Adipose tissue (tissue), 3 donors: ENCODE data around the gene MYL5. TPM values are rescaled to one million over a fixed set of nuclear protein-coding genes. Genes with fewer than 3 reads are reported as not detected.
"Not testable (repeated sequence)": the region's sequence is repeated elsewhere in the genome, so short reads cannot be mapped to it uniquely, and the experiment has no call there.

ENCODE experiments used
- H3K27ac ChIP-seq: one replicate; pipeline ENCODE4 v1.5.1; 2013; ENCODE audit warnings: low read depth, low read length
- WGBS, 3 donors: extraction: QIAGEN DNeasy Blood & Tissue Kit; methylation state at CpG; one replicate each; pipeline ENCODE4 v1.1.7; 2013; 5-methylcytosine and 5-hydroxymethylcytosine counted together
- polyA plus RNA-seq, 3 donors: library from polyadenylated mRNA; stranded (reverse); fragments of 200-250 nt; gene quantifications; one replicate each; pipeline ENCODE4 v1.2.3, GENCODE V29; 2013
- donor health status: healthy with polysubstance abuse.
- donor health status: Bipolar disorder and iron deficiency.
- donor health status: healthy.

The MYL5 gene
- polyA plus RNA-seq, 3 donors = 6.4 to 33.9 (median 22.4) TPM

- 67 to 85% (median 83%) methylated on average over 31 to 32 of the region's 32 CpGs for WGBS, 3 donors
- H3K27ac ChIP-seq = no peak overlapping the region
Observed at GRCh38 chr4:692771-693554, 18.6 kb downstream of the MYL5 start.

- not testable (repeated sequence) for H3K27ac ChIP-seq
- WGBS, 3 donors = 77 to 85% (median 84%) methylated on average over 12 of the region's 12 CpGs
Observed at GRCh38 chr4:694341-694940, 20.1 kb downstream of the MYL5 start.

GRCh38 chr4:699816-700580 is 25.7 kb downstream of the MYL5 start:
- H3K27ac ChIP-seq = no peak overlapping the region
- WGBS, 3 donors = 70 to 86% (median 82%) methylated on average over 27 of the region's 27 CpGs

GRCh38 chr4:700587-701264 is 26.4 kb downstream of the MYL5 start:
- H3K27ac ChIP-seq = no peak overlapping the region
- WGBS, 3 donors = 53 to 78% (median 60%) methylated on average over 15 to 16 of the region's 16 CpGs

GRCh38 chr4:702618-703048 is 28.3 kb downstream of the MYL5 start:
- WGBS, 3 donors = 68 to 87% (median 78%) methylated on average over 7 of the region's 7 CpGs
- no peak overlapping the region for H3K27ac ChIP-seq

- 83 to 87% (median 84%) methylated on average over 9 to 10 of the region's 10 CpGs for WGBS, 3 donors
Observed at GRCh38 chr4:703336-704197, 29.2 kb downstream of the MYL5 start.

GRCh38 chr4:704198-704891 is 30.0 kb downstream of the MYL5 start:
- H3K27ac ChIP-seq = no peak overlapping the region
- 92 to 93% (median 92%) methylated on average over 42 to 46 of the region's 46 CpGs for WGBS, 3 donors

More at GRCh38 chr4:703336-704197, 29.2 kb downstream of the MYL5 start:
- H3K27ac ChIP-seq = no peak overlapping the region

- no peak overlapping the region for H3K27ac ChIP-seq
- 94 to 100% (median 95%) methylated on average over 1 of the region's 1 CpG for WGBS, 3 donors
Observed at GRCh38 chr4:704971-705277, 30.6 kb downstream of the MYL5 start.

GRCh38 chr4:705278-706082 is 31.1 kb downstream of the MYL5 start, which contains the start of gene PCGF3:
Gene PCGF3, plus strand, starts transcription at chr4:705832. Its CDS starts 27,849 bp downstream, at chr4:733681.
- WGBS, 3 donors = 2 to 3% (median 3%) methylated on average over 60 to 82 of the region's 82 CpGs
- H3K27ac ChIP-seq = no peak within 1 kb of the TSS

- WGBS, 3 donors = 0 to 2% (median 1%) methylated on average over 15 to 21 of the region's 21 CpGs
- H3K27ac ChIP-seq = not testable (repeated sequence)
Observed at GRCh38 chr4:706083-706633, 31.8 kb downstream of the MYL5 start.

GRCh38 chr4:706834-707598 is 32.7 kb downstream of the MYL5 start:
- 41 to 66% (median 51%) methylated on average over 16 to 21 of the region's 21 CpGs for WGBS, 3 donors
- no peak overlapping the region for H3K27ac ChIP-seq

- no peak overlapping the region for H3K27ac ChIP-seq
- 80 to 91% (median 89%) methylated on average over 7 to 11 of the region's 11 CpGs for WGBS, 3 donors
Observed at GRCh38 chr4:707929-708630, 33.7 kb downstream of the MYL5 start.

GRCh38 chr4:708631-708933 is 34.2 kb downstream of the MYL5 start:
- H3K27ac ChIP-seq = no peak overlapping the region
- WGBS, 3 donors = 68 to 77% (median 70%) methylated on average over 6 of the region's 6 CpGs

GRCh38 chr4:709348-709747 is 35.0 kb downstream of the MYL5 start:
- WGBS, 3 donors = 77 to 97% (median 83%) methylated on average over 6 of the region's 6 CpGs
- no peak overlapping the region for H3K27ac ChIP-seq

- H3K27ac ChIP-seq = no peak overlapping the region
- 57 to 73% (median 70%) methylated on average over 9 of the region's 9 CpGs for WGBS, 3 donors
Observed at GRCh38 chr4:710116-710515, 35.8 kb downstream of the MYL5 start.
